Measurements from ENCODE around the gene HSD3B2.

HSD3B2 gene

DNA sequence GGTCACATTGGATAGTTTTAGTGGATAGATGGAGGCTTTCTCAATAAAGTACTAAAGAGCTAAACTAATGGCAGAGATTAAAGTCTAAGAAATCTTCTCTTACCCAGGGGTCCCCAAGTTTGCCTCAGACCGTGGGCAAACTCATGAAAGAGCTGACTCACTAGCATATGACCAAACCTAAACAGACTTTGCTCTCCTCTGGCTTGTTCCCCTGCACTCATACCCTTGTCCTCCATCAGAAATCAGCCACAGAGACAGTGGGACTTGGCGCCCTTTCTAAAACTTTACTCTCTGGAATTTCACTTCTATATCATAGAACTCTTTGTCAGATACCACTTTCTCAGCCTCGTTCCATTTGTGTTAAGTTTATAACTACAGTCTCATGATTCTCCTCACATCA is 17.0 kb upstream of the HSD3B2 start:
- no peak for DNase-seq (ENCODE audit: low read depth in 3 of 3)

DNA sequence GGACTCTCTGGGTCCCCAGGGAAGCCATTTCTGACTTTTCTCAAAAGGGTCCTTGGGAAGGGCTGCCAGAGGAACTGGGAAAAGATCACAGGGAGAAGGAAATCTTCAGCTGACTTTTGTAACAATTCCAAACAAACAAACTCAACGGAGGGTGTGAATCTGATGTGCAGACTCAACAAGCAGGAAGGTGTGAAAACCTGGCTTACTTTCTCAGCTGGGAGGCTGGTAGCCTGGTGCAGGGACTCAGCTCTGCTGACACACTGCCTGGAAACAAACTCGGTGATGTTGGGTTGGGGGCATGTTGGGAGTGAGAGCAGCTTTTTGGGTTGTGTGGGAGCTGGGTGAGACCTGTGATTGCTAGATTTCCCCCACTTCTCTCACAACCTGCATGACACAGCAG is 10.2 kb upstream of the HSD3B2 start:
- DNase-seq (ENCODE audit: low read depth in 3 of 3) = no peak

DNA sequence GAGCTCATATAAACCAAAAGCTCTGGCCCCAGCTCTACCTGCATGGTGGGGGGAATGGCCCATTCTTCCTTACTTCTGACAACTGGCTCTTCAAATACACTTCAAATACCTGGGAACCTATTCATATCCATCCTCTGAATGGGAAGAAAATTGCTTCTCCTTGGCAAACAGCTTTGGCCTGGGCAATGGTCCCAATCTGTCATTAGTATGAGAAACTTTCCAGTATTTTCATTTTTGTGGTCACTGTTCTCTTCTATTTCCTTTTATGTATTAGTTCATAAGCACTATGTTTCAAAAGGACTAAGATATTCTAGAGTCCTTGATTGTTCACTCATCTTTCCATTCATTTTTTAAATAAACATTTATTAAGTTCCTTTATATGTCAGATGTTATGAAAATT is 5.2 kb upstream of the HSD3B2 start:
- no peak for DNase-seq (ENCODE audit: low read depth in 3 of 3)

DNA sequence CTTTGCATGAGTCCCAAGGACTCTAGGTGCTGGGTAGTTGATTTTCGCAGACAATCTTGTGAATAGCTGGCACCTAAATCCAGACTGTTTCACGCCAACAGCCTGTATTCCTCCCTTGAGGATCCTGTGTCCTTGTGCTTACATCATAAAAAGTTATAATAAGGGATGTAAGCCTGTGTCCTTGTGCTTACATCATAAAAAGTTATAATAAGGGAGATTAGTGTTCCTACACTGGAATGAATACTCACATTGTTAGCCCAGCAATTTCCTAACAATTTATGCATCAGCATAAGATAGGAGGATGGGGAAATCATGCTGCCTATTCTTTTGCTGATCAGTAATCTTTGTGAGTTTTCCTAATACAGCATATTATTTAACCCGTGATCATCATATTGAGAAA is 4.0 kb upstream of the HSD3B2 start:
- no peak for DNase-seq (ENCODE audit: low read depth in 3 of 3)

DNA sequence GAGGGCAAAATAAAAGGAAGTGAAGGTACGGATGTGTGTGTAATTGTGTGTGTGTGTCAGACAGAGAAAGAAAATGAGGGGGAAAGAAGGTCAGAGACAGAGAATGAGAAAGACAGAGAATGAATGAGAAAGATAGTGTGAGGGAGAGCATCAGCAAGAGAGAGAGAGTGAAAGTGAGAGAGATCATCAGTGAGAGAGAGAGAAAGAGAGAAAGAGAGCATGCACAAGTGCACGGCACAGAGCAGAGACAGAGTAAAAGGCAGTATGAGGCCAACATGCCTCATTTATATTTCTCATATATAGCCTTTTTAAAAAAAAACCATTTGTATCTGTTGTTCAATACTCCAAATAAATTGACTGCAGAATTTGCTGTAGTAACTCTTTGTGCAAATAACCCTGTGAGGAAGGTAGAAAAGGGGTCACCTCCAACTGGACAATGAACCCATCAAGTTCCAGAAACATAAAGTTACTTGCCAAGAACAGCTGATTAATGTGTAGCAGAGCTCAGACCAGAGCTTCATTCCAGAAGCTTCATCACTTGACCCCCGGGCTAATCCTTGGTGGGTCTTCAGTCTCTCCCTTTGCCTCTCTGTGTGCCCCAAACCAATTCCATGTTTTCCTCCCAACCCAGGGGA is 1.2 kb downstream of the HSD3B2 start:
- no peak for DNase-seq (ENCODE audit: low read depth in 3 of 3)

DNA sequence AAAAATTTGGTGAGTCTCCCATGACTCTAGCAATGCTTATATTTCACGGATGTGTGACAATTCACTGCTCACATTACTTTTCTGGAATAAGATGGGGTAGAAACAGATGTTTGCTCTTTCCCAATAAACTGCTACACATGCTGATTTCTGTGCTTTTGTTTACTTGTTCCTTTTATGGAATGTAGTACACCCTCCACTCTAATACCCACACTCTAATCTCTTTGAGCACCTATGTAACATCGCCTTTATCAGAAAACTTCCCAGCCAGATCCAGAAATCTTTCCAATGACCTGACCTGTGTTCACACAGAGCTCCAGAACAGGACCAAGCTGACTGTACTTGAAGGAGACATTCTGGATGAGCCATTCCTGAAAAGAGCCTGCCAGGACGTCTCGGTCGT is 4.2 kb downstream of the HSD3B2 start:
- no peak for DNase-seq (ENCODE audit: low read depth in 3 of 3)

DNA sequence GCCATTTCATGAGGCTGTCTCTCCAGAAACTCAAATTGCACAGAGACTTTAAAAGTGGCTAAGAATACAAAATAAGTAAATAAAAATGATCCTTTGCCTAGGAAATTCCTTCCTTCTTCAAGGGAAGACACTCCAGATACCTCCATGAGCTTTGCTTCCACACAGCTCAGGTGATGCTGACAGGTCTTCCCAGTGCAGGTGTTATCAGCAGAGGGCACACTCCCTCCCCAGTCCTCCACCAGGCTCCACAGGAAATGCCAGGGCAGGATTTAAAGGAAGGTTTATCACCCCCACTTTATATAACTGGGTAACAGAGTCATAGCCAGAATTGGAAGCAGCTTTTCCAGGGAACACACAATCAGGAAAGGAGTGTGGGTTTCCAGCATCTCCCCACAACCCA is 5.7 kb downstream of the HSD3B2 start:
- DNase-seq (ENCODE audit: low read depth in 3 of 3) = no peak

DNA sequence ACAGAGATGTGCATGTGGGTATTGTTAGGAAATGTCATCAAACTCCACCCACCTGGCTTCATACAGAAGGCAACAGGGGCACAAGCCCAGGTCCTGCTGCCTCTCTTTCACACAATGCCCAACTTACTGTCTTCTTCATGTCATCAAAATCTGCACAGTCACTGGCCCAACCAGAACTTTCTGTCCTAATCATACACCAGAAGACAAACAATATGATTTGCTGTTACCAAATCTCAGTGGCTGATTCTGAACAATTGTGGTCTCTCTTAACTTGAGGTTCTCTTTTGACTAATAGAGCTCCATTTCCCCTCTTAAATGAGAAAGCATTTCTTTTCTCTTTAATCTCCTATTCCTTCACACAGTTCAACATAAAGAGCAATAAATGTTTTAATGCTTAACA is 7.7 kb downstream of the HSD3B2 start:
- DNase-seq (ENCODE audit: low read depth in 3 of 3) = no peak

DNA sequence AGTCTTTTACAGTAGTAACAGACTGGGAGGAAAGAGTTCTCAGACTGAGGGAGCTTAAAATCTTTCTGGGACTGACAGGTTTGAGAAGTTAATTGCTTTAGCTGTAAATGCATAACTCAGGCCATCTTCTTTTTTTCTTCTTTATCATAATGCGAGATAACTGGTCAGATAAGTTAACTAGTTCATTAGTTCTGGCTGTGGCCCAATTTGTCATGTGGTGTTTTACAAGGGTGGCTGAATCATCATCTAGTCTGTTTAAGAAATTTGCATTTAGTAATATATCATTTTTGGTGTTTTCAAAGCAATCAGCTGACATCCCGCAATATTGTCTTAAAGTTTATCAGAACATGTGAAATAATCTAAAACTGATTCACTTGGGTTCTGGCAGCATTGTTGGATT is 14.0 kb downstream of the HSD3B2 start:
- DNase-seq (ENCODE audit: low read depth in 3 of 3) = no peak

DNA sequence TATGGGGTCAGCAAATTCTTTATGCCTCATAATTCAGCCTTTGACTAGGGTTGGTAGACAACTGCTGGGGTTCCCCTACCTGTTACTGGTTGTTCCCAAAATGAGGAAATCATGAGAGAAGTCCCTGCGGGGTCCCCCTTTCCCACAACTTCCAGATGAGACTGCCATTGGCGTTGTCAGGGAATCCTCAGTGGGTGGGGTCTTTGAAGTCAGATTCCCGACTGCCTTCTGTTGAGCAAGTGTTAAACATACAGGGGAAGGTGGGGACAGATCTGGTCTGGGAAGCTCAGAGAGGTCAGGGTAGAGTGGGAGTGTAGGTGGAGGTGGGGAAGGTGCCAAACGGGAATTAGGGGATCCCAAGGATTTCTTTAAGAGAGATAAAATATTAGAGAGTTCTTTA is 14.7 kb downstream of the HSD3B2 start:
- DNase-seq (ENCODE audit: low read depth in 3 of 3) = no peak

DNA sequence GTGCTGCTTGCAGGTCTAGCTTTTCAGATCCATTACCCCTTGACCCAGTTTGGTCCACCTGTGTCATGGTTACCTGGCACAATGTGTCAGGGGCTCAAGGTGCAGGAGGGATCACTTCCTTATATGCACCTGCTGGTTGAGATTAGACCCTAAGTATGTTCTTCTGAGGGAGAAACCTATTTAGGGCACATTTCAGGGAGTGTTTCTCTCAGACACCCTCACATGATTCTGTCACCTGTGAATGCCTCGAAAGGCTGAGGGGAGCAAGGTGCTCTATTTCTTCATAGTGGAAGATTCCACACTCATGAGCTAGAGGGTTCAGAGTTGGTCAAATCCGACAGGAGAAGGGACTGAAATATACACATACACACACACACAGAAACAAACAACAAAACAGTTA is 15.5 kb downstream of the HSD3B2 start:
- no peak for DNase-seq (ENCODE audit: low read depth in 3 of 3)

DNA sequence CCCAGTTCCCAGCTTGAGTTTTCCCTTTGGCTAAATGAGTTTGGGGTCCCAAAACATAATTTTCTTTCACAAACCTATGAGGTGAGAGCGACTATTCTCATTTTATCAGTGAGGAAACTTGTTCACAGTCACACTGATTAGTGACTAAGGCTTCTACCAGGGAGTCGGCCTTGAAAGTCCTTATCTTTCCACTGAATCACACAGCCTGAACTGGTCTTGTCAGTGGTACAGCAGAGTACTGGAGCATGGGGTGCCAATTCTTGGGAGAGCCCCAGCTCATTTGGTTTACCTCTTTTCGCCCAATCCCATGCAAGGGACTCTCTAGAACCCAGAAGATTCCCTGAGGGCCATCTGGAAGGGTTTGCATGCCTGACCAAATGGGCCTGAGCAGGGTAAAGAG is 16.9 kb downstream of the HSD3B2 start:
- no peak for DNase-seq (ENCODE audit: low read depth in 3 of 3)

DNA sequence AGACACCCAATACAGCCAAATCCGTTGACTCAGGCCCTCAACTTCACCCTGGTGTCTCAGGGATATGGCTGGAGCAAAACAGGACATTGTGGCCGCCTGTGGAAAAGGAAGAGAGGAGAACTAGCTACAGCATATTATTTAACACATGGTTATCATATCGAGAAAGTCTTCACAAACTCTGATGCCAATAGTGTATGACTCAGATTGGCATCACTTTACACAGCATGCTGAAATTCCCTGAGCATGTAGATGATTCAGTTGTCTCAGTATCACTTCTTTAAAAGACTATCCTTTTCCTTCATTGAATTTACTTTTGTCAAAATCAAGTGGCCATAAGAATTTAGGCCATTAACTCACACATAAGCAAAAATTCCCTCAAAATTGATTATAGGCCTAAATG is 20.1 kb downstream of the HSD3B2 start:
- no peak for DNase-seq (ENCODE audit: low read depth in 3 of 3)

DNA sequence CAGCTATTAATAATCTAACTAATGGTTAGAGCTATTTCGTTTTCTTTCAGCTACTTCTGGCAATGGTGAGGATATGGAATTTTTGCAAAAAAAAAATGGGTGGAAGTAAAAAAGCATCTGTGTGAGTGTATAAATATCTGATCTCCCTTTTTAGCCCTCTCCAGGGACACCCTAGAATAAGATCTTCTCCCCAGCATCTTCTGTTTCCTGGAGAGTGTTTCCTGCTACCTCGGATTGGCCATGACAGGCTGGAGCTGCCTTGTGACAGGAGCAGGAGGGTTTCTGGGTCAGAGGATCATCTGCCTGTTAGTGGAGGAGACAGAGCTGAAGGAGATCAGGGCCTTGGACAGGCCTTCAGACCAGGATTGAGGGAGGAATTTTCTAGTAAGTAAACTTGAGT is 23.8 kb downstream of the HSD3B2 start:
- DNase-seq (ENCODE audit: low read depth in 3 of 3) = no peak

DNA sequence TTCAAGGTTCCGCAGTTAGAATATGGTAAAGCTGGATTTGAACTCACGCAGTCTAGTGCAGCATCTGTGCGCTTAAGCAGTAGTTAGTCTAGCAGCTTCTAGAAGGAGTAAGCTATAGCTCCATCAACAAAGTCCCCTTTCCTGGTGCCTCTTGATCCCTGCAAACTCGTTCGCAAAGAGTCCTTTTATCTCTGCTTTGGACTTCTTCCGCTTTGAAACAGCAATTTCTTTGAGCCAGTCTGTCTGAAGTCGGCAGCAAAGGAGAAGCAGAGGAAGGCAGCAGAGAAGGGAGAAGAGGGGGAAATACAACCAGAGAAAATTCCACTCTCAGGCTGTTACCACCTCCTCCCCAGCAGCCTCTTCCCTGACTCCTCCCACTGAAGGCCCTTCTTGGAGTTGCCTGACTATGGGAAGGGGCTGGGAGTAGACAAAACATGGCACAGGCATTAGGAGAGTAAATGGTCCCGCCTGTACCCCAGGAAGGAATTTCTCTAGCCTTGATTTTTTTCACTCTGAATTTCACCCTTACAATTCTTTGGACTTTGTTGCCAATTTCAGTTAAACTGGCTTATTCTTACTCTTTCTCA is 25.9 kb downstream of the HSD3B2 start:
- DNase-seq (ENCODE audit: low read depth in 3 of 3) = no peak

DNA sequence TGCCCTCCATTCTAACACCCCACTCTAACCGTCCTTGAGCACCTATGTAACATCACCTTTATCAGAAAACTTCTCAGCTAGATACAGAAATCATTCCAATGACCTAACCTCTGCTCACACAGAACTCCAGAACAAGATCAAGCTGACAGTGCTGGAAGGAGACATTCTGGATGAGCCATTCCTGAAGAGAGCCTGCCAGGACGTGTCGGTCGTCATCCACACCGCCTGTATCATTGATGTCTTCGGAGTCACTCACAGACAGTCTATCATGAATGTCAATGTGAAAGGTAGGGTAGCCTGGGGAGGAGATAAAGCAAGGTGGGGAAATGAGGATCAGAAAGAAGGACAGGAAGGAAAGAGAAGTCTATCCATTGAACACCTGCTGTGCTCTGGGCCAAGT is 27.8 kb downstream of the HSD3B2 start:
- no peak for DNase-seq (ENCODE audit: low read depth in 3 of 3)

DNA sequence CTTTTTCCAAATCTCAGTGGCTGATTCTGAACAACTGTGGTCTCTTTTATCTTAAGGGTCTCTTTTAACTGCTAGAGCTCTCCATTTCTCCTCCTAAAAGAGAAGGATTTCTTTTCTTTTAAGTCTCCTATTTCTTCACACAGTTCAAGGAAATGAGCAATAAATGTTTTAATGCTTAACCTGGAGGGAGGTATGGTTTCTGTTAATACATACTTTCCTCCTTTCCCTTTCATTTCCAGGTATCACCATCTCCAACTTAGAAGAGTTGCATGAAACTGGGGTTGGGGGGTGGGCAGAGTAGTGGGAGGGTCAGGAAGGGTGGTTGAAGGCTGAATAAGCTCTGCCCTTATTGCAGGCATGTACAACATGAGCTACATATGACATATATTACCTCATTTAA is 31.4 kb downstream of the HSD3B2 start:
- no peak for DNase-seq (ENCODE audit: low read depth in 3 of 3)

DNA sequence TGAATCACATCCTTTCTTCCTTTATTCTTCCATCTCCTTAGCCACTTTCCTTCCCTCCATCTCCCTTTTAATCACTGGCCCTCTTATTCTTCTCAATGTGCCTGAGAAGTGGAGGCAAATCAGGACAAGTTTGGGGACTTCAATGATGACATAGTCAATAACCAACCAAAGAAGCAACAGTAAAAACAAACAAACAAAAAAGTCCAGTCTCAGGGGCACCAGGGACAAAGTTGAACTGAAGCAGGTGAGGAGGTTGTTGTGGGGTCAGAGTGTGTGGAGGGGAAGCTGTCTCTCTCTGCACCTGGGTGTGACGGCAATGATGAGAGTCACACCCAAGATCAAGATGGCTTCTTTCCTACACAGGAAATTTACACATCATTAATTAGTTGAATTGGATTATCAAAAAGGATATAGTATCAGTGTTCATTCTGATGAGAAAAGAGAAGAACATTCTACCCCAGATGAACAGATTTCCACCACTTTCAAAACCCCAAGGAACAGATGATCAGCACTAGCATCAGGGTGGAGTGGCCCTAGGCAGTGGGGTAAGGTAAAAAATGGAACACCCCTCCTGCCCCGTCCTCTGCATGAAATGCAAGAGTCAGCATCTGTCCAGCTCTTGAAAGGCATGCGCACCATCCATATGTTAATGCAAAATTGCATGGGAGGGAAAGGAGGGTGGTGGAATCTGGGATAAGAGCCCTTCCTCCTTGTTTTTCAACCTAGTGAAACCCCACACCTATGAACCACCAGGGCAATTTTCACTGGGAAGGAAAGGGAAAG is 32.6 kb downstream of the HSD3B2 start:
- DNase-seq (ENCODE audit: low read depth in 3 of 3) = no peak

DNA sequence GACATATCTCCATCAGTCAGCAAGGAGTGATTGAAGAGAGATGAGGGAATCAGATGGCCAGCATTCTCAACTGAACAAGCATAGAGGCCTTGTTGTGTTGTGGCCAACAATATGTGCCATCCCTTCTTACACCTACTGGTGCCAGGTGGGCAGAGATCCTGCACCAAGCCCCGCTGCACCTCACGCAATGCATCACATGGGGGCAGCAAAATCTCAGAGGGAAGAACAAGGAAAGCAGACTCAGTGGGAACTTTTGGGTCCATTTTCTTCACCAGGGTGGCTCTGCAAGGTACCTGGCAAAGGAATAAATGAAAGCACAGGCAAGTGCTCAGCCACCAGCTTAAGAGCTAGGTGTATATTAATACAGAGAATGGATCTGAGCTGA is 33.2 kb downstream of the HSD3B2 start:
- DNase-seq (ENCODE audit: low read depth in 3 of 3) = no peak

DNA sequence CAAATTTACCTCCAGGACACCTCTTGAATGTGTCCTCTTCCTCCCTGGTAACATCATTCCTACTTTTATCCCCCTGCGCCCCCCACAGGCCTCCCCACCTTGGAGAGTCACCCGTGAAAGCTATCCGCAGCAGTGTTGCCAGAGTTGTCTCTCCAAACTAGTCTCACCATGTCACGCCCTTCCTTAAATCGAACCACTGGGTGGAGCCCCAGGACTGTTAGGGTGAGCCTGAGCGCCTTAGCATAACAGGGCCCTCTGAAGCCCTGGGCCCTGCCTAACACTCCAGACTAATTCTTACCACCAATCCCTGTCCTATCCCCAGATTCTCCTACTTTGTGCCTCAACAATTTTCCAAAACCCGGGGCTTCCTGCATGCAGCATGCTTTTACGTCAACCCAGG is 35.0 kb downstream of the HSD3B2 start:
- no peak for DNase-seq (ENCODE audit: low read depth in 3 of 3)

DNA sequence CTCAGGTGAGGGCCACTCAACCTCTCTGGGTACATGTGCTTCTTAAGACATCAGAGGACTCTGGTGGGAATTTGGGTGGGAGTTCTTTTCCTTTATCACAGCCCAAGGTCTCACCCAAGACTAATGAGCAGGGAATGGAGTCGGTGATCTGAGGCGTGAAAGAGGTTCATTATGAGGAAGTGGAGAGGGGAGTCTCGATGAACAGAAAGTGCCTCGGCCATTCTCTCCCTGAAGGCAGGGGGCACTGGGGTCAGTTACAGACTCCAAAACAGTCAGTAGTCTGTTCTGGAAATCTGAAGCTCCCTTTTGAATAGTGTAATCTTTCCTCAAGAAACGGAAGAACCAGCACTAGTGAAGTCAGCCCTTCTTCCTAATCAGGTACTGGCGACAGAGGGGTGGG is 36.2 kb downstream of the HSD3B2 start:
- DNase-seq (ENCODE audit: low read depth in 3 of 3) = no peak

DNA sequence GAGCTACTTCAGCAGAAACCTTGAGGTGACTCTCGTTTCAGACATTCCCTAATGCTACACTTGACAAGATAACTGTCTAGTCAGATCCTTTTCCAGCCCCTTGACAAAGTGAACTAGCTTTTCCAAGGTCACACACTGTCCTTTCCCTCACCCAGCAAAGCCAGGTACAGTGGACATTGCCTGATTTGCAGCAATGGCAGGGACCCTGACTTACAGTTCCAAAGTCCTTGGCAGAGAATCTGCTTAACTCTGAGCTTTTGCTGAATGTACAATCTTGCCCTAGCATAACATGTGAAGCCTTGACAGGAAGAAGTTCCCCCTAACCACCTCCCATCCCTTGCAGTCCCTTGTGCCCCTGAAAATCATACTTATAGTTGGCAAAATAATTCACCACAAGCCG is 37.1 kb downstream of the HSD3B2 start:
- no peak for DNase-seq (ENCODE audit: low read depth in 3 of 3)

DNA sequence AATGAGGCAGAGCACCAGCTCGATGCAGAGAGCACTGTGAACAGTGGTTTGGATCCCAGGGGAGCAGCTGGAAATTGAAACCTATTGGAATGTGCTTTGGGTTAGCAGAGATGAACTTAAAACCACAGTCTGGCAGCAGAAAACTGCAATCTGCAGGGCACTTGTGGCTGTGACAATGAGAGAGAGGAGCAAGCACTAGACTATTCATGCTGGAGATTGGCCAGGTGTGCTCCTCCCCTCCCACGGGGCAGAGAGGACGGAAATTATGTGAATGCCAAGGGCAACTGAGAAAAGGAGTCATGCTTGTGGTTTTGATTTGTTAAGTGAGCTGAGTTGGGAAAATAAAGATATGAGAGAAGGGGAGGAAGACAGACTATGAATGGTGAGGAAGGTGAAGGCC is 38.1 kb downstream of the HSD3B2 start:
- no peak for DNase-seq (ENCODE audit: low read depth in 3 of 3)

DNA sequence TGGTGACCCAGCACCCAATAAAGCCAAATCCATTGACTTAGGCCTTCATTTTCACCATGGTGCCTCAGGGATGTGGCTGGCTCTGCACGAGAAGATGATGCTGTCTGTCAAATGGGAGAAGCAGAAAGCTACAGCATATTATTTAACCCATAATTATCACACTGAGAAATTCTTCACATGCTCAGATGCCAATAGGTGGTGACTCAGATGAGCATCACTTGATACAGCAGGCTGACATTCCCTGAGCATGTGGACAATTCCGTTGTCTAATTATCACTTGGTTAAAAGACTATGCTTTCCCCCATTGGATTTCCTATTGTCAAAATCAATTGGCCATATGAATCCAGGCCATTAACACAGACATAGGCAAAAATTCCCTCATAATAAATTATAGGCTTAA is 48.0 kb downstream of the HSD3B2 start:
- DNase-seq (ENCODE audit: low read depth in 3 of 3) = no peak

Data from stimulated activated CD4-positive, alpha-beta T cell treated with anti-CD3 and anti-CD28 coated beads, TNF-alpha, amount 100 ng/mL, for 4 hours (primary cell).